ENCODE measurements around the gene TPK1.

TPK1 gene

GRCh38 chr7:144672869-144673268, 163.0 kb downstream of the TPK1 start:
- TF ChIP-seq, protein P1, sequence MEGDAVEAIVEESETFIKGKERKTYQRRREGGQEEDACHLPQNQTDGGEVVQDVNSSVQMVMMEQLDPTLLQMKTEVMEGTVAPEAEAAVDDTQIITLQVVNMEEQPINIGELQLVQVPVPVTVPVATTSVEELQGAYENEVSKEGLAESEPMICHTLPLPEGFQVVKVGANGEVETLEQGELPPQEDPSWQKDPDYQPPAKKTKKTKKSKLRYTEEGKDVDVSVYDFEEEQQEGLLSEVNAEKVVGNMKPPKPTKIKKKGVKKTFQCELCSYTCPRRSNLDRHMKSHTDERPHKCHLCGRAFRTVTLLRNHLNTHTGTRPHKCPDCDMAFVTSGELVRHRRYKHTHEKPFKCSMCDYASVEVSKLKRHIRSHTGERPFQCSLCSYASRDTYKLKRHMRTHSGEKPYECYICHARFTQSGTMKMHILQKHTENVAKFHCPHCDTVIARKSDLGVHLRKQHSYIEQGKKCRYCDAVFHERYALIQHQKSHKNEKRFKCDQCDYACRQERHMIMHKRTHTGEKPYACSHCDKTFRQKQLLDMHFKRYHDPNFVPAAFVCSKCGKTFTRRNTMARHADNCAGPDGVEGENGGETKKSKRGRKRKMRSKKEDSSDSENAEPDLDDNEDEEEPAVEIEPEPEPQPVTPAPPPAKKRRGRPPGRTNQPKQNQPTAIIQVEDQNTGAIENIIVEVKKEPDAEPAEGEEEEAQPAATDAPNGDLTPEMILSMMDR (IDR thresholded peaks at IDR 0.05; ENCODE audit: borderline replicate concordance, insufficient read depth, low read depth, low read length), result no peak
- no peak overlapping the region for H3K4me3 ChIP-seq (ENCODE audit: low read depth, low read length)

- TF ChIP-seq, protein P1 (IDR thresholded peaks at IDR 0.05; ENCODE audit: borderline replicate concordance, insufficient read depth, low read depth, low read length), result no peak
- no peak overlapping the region for H3K4me3 ChIP-seq (ENCODE audit: low read depth, low read length)
Measured at GRCh38 chr7:144671429-144671828, 164.4 kb downstream of the TPK1 start.

GRCh38 chr7:144670218-144670617, 165.6 kb downstream of the TPK1 start:
- TF ChIP-seq, protein P1 (IDR thresholded peaks at IDR 0.05; ENCODE audit: borderline replicate concordance, insufficient read depth, low read depth, low read length), result no peak

DNA sequence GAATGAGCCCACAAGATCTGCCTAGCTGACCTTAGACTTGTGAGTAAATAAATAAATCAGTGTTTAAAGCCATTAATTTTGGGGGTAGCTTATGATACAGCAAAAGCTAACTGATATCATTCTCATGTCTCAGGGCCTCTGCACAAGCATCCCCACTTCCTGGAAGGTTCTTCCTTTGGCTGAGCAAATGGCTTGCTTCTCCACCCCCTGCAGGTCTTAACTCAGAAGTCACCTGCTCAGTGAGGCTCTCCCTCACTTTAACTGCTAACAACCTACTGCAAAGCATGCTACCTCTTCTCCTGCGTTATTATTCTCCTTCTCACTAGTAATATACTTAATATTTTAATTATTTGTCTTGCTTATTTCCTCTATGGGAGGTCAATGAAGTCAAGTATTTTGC, 167.3 kb downstream of the TPK1 start:
- TF ChIP-seq, protein P1 (IDR thresholded peaks at IDR 0.05; ENCODE audit: borderline replicate concordance, insufficient read depth, low read depth, low read length), result no peak
- no peak overlapping the region for H3K4me3 ChIP-seq (ENCODE audit: low read depth, low read length)

More at GRCh38 chr7:144670218-144670617, 165.6 kb downstream of the TPK1 start:
- no peak overlapping the region for H3K4me3 ChIP-seq (ENCODE audit: low read depth, low read length)

DNA sequence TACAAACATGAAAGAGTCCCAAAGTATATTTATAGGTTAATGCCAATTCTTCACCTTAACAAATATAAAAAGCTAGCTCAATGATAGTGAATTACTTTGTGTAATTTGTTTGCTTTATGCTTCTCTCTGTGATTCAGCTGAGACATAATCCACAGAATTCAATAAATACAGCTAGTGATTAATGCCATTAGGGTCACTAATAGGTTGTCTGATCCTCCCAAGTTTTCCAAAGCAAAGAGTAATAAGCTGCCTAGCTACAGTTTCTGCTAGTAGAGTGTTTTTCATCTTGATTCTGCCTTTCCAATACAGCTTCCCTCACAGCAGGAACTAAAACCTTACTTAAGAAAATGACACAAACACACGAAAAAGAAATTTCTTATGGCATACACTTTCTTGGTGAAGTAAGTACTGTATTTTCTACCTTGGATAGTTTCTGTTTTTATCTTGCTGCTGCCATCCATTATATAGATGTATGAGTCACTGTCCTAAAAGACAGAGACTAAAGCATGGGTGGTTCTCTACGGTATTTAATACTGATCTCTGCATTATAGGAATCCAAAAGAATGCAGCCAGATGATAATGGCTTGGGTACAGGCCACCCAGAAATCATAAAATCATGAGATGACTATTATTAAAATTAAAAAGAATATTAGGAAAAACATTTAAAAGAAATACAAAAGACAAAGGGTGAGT, 170.0 kb downstream of the TPK1 start:
- H3K4me3 ChIP-seq (ENCODE audit: low read depth, low read length), result no peak overlapping the region
- TF ChIP-seq, protein P1 (IDR thresholded peaks at IDR 0.05; ENCODE audit: borderline replicate concordance, insufficient read depth, low read depth, low read length), result no peak

DNA sequence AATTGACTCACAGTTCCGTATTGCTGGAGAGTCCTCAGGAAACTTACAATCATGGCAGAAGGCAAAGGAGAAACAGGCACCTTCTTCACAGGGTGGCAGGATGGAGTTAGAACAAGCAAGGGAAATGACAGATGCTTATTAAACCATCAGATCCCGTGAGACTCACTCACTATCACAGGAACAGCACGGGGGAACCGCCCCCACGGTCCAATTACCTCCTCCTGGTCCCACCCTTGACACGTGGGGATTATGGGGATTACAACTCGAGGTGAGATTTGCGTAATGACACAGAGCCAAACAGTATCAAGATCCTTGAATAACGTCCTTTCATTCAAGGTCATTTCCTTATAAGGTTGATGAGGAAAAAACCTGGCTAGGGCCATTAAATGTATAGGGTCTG, 176.6 kb downstream of the TPK1 start:
- TF ChIP-seq, protein P1 (IDR thresholded peaks at IDR 0.05; ENCODE audit: borderline replicate concordance, insufficient read depth, low read depth, low read length), result no peak
- H3K4me3 ChIP-seq (ENCODE audit: low read depth, low read length), result no peak overlapping the region

- H3K4me3 ChIP-seq (ENCODE audit: low read depth, low read length), result no peak overlapping the region
- TF ChIP-seq, protein P1 (IDR thresholded peaks at IDR 0.05; ENCODE audit: borderline replicate concordance, insufficient read depth, low read depth, low read length), result 0 out of 2 replicates have a peak, but pooled peaks have one; percentile 3
Measured at GRCh38 chr7:144656965-144657517, 178.8 kb downstream of the TPK1 start.

Measured in GM12875 (cell line).